CD4-positive, alpha-beta T cell treated with Interleukin-17A for 1 hour (primary cell): ENCODE data around the gene CHPF.

ENCODE experiments used
- DNase-seq: peaks from one replicate; pipeline ENCODE4 v3.0.0-alpha.2; 2020

Gene CHPF

DNA sequence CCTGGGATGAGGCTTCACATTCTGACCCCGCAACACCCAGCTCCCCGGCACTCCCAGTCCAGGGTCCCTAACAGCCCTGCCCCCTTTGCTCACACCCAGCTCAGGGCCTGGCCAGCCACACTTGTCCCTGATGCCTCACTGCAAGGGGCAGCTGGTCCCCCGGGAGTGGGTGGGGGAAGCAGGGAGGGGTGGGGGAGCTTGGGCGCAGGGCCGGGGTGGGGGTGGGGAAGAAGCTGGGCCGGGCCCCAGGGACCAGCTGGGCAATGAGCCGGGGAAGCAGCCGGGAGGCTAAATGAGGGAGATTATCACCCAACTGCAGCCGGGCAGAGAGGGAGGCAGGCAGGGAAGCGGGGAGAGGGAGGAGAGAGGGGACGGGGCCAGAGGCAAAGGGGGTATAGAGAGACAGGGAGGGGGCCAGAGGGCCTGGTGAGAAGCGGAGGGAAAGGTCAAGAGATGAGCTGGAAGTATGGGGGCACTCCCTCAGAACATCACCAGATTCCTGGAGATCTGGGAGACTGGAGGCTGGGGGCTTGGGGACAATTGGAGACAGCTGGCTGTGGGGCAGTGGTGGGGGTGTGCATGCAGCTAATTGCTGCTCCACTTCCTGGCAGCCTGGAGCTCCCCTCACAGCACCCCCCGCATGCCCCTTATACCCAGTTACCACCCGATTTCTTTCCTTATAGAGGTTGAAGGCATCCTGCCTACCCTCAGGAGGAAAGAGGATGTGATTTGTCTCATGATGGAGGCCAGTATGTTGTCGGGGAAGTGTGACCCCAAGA, 31.9 kb downstream of the CHPF start:
- DNase-seq, result no peak

DNA sequence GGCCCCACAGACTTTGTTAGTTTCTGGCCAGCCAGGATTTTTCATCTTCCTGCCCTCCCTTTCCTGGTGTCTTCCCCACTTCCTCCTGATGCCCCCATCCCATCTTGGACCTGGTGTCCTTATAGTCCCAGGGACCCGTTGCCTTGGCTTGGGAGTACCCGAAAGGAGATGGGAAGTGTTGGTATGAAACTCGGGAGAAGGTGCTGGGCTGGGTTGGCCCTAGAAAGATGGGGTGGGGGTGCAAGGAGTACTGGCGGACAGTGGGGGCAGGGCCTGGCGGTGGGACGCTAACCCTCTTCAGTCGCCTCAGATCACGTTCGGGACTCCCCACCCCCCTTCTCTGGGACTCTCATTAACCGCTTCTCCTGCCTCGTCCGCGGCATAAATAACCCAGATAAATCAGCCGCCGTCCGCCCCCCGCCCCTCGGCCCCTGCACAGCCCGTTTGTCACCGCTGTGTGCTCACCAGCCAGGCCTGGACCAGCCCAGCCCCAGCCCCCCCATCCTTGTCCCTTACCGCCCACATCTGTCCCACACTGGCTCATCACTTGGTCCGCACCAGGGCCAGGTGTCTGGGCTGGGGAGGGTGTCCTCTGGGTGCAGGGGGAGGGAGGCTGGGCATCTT, 33.0 kb downstream of the CHPF start:
- DNase-seq, result no peak

DNA sequence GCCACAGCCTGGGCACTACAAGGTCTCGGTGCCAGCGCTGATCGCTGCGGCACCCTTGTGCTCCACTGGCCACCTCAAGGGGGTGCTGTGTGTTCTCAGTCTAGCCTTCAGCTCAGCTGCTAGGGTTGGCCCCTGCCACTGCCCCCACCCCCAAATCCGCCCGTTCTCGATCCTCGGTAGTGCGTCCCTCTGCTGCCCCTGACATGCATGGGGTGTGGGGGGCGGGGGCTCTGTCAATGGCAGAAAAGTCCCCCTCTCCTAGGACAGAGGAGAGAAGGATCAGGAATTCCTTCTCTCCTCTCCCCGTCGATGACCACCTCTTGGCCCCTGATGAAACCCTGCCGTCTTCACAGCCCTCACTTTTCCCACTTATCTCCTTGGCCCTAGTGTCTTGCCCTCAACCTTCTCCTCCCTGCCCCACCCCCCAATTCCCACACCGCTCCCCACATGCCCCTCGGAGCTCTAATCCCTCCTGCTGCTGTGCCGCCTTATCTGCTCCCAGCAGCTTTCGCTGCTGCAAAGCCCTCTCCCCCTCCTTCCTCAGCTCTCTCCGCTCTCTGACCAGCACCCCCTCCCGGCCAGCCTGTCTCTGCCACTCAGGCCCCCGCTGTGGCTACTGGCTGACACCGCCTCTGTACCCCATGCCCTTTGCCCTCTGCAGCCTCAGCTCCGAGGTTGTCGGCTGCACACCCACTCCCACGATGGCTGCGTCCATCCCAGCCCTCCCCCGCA, 33.7 kb downstream of the CHPF start:
- peak; percentile 36 for DNase-seq

DNA sequence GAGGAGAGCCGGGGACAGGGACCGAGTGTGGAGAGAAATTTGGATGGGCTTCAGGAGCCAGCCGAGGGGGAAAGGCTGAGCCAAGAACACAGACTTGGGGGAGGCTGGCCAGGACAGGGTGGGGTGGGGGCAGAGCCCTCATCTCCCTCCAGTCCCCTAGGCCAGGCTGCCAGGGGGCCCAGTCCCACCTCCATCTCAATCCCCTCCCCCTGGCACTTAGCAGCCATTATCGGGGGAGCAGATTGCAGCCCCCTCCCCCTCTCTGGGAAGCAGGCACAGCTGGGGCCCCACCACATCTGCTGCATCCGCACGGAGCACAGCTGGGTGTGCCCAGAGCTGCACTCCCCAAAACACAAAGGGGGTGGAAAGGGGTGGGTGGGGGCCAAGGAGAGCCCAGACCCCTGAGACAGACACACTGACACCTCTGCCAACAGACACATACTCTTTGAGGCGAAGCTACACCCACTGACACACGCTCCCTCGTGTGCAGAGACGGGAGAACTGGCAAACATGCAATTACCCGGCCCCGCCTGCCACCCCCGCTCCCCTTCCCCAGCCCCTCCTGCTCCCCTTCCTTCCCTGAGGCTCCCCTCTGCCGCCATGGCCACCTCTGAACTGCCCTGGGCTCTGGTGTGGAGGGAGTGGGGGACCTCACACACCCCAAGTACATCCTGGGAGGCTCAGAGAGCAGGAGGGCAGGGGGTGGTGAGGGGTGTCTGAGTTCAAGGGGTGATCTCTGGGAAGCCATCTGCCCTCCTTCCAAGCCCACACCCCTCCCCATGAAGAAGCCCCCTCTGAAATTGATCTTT, 34.4 kb downstream of the CHPF start:
- no peak for DNase-seq

DNA sequence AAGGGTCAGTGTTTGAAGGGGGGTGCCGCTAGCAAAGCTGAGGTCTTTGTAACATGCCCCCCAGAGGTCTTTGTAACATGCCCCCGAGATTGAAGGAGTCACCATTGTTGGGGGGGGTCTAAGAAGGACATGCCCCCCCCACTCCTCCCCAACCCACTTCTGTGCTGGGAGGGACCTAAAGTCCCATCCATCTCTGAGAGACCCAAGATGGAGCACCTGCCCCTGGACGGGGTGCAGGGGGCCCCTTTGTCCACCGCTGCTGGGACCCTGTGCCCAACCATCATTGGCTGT, 35.2 kb downstream of the CHPF start:
- no peak for DNase-seq

DNA sequence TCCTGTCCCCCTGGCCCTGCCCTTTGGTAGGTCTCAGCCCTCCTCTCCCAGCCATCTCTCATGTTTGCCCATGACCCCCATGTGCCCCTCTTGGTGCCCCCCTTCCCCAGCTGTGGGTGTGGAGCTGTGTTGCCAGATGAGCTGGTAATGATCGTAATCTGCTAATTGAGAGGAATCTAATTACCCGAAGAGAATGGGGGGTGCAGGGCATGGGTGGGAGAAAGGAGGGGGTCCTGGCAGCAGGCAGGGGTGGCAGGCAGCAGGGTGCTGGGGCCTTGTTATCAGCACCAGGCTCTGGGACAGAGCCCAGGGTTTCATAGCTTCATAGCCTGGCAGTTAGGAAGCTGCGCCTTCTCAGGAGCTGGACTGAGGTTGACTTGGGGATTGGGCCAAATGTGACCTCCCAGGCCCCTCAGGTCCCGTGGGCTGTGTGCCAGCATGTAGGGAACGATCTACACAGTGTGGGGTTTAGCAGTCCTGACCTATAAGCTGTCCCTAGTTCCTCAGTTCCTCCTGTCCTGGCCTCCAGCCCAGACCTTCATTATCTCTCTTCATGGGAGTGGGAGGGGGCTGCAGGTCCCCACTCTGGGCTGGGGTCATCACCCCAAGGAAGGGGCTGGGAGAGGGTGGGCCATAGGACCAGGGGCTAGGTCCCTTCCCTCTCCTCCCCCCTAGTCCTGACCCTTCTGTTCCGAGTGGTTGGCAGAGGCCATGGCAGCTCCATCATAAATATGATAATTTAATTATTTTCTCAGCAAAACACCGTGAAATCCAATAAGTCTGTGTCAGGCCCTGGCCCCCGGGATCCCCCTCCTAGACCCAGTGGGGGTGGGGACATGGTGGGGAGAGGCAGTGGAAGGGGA, 35.8 kb downstream of the CHPF start:
- no peak for DNase-seq

DNA sequence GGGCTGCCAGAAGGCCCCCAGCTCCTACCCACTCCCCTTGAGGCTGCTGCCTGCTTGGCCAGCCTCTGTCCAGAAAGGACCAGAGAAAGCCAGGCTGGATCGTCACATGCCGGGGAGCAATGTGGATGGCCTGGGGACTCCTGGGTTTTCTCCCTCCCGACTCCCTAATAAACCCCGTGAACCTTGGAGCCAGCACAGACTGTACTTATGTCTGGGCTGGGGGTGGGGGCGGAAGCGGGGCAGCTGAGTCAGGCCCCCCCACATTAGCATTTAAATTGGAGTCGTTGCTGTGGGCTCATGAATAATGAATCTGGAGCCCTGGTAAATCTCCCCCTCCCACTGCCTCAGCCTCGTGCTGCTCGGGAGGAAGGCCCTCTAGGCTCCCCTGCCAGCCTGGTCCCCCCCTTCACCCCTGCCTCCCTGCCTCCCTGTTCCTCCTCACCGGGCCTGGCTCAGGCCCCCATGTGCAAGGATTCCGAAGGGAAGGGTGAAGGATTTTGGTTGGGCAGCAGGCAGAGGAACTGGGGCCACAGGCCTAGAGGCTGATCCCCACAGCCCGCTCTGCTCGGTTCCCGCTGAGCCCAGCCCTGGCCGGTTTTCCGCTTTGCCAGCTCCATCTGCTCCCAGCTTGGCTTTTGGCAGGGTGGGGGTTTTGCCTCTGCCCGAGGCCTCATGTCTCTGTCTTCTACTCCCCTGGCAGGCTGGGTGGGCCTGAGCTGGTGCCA, 36.6 kb downstream of the CHPF start:
- no peak for DNase-seq

DNA sequence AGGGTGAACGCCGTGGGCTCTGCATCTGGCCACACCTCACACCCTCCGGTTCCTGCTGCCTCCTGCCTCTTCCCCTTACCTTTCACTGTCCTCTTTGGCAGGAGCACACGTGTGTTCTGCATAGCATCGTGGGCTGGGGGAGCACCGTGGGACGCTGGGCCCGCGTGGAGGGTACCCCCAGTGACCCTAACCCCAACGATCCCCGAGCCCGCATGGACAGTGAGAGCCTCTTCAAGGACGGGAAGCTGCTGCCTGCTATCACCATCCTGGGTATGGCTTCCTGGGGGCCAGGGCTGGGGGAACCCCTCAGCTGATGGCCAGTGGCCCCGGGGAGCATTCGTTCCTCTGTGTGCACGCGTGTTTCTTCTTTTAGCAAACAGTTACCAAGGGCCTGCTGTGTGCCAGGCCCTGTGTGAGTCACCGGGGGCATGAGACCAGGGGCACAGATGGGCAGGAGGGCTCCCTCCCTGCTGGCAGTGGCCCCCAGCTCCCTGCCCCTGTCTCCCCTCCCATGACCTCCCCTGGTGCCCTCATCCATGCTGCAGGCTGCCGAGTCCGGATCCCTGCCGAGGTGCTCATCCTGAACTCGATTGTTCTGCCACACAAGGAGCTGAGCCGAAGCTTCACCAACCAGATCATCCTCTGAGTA, 37.3 kb downstream of the CHPF start:
- DNase-seq, result no peak

DNA sequence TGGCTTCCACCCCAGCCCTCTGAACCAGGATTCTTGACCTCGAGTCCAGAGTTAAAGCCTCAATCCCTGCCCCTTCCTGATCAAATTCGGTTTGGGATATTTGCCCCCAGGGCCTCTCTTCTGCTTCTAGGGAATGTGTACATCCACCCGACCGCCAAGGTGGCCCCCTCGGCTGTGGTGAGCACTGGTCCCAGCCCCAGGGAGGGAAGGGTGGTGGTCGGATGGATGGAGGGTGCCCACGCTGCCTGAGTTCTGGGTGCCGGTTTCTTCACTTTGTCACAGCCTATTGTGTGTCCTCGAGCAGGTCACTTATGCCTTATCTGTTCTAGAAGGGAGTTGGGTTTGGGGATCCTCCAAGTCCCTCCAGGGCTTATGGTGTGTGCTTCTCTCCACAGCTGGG, 38.0 kb downstream of the CHPF start:
- no peak for DNase-seq

DNA sequence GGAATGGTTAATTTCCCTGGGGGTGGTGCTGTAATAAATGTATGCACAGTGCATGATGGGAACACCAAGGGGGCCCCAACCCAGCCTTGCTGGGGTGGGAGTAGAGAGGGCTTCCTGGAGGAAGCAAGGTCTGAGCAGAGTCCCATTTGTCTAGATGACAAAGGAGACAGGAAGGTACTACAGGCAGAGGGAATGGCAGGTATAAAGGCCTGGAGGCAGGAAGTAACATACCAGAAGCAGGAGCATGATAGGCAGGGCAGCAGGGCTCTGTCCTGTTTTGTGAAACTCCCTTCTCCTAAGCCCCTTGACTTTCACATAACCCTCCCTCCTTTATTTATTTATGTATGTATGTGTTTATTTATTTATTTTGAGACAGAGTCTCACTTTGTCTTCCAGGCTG, 41.0 kb downstream of the CHPF start:
- no peak for DNase-seq

DNA sequence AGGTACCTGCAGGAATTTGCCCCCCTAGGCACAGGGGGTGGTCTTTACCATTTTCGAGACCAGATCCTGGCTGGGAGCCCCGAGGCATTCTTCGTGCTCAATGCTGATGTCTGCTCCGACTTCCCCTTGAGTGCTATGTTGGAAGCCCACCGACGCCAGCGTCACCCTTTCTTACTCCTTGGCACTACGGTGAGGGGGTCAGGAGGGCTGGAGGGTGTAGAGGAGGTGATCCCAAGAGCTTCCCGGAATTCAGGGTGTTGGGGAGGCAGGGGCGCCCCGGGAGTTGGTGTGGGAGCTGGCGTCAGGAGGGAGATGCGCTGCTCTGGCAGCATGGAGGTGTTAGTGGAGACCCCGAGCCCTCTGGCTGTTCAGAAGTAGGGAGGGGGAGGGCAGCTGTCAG, 41.8 kb downstream of the CHPF start:
- DNase-seq, result no peak

DNA sequence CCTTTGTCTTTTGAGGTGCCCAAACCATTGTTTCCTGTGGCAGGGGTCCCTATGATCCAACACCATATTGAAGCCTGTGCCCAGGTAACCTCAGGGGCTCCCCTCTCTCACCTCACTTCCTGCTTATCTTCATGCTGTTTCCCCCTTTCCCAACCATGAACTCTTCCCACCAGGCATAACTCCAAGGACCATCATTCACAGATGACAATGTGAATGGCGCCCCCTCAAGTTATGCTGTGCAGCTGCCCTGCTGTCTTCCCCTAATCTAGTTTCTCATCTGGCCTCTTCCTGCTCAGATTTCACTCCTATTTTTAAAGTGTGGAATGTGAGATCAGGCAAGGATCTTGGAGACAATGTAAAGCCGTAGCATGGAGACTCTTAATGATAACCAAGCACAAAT, 43.5 kb downstream of the CHPF start:
- DNase-seq, result no peak

DNA sequence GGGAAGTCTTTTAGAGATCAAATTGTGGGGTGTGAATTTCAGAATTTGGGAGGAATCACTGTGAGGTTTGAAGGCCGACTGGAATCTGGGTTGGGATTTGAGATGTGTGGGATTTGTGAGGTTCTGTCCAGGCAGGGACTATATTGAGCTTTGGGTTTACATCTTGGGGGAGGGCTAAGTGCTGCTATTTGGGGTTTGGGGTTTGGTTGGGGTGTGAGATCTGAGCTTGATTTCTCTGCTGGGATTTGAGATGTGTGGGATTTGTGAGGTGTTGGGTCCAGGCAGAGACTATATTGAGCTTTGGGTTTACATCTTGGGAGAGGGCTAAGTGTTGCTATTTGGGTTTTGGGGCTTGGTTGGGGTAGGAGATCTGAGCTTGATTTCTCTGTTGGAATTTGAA, 44.1 kb downstream of the CHPF start:
- no peak for DNase-seq

DNA sequence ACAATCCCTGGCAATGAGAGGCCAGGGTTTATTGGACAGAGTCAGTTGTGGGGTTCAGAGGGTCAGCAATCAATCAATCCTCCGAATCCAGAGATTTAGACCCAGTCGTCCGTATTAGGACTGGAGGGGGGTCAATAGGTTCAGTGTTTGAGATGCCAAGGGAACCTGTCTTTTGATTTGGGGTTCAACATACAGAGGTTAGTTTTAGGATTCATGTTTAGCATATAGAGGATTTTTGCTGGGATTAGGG, 44.6 kb downstream of the CHPF start:
- no peak for DNase-seq

DNA sequence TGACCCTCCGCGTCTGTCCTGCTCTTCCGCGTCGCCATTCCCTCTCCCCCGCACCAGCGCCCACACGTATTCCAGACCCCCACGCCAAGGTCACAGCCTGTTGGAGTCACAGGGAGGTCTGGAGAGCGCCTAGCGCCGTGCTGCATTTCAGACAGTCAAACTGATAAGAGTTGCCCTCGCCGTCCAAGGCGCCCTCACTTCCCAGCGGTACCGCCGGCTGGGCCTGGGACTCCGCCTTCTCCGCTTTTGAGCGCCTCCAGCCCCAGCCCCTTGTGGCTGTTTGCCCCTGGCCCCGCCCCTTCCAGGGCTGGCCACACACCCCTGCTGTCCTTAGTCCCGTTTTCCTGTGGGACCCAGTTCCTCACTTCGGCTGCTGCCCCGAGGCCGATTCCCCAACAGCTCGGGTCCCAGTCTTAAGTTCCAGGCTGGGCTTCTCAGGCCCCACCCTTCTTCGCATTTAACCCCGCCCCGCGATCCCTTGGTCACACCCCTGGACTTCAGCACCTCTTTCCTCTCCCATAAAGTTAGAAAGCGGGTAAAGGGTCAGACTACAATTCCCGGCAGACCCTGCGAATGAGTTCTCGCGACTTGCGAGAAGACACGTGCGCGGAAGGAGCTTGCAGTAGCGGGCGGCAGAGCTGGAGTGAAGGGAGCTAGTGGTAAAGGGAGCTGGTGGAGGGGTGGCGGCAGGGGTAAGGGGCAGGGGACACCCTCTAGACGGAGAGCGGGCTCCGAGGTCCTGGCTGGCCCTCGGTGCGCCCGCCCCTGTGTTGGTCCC, 45.1 kb downstream of the CHPF start, which contains the start of gene GMPPA:
TSS of gene GMPPA (plus strand) at position 612 of the 778 bp plus-strand sequence. CDS start 1,085 bp downstream, outside the sequence.
- DNase-seq, result peak; percentile 97

DNA sequence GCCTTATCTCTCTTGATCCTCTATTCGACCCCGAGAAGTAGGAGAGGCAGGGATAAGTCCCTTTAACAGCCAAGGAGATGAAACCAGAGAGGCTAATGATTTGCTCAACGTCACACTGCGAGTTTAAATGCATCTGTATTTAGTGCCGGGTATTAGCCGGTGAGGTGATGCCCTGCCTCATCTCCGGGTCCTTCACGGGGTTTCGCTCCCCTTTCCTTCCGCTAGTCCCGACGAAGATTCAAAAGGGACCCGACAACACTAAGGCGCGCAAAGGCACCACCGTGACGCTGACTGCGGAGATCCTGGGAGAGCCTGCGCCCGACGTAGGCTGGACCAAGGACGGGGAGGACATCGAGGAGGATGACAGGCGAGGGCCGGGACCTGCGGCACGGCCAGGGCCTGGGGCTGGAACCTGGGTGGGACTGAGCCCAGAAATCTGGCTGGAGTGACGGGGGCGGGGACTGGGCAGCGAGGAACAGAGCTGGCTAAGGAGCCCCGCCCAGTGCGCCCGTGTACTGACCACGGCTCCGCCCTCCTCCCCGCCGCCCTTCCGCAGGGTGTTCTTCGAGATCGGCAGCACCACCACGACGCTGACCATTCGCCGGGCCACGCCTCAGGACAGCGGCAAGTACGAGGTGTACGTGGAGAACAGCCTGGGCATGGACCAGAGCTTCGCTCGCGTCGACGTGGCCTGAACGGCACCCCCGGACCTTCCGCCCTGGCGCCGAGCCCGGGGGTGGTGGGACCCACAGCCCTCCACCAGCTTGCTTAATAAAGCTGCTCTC, 45.9 kb downstream of the CHPF start:
- peak; percentile 48 for DNase-seq

DNA sequence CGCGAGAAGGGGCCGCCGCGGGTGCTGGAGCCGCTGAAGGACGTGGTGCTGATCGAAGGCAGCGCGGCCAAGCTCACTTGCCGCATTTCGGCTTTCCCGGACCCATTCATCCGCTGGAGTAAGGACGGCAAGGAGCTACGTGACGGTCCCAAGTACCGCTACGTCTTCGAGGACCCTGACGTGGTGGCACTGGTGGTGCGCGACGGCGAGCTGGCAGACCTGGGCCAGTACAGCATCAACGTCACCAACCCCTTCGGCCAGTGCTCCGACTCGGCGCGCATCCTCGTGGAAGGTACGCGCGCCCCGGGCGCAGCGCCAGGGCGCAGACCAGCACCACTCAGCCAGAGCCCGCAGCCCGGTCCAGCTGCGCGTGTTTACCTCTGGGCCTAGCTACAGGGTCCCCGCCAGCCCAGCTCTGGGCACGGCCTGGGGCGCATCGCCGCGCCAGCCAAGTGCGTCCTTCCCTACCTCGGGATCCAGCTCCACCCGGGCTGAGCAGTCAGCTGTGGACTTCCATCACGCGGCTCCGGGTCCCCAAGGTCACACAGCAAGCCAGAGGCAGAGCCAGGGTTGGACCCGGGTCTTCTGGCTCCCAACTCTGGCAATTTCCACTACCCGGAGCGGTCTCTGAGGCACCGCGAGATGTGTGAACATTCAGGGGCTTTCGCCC, 46.6 kb downstream of the CHPF start:
- DNase-seq, result no peak

DNA sequence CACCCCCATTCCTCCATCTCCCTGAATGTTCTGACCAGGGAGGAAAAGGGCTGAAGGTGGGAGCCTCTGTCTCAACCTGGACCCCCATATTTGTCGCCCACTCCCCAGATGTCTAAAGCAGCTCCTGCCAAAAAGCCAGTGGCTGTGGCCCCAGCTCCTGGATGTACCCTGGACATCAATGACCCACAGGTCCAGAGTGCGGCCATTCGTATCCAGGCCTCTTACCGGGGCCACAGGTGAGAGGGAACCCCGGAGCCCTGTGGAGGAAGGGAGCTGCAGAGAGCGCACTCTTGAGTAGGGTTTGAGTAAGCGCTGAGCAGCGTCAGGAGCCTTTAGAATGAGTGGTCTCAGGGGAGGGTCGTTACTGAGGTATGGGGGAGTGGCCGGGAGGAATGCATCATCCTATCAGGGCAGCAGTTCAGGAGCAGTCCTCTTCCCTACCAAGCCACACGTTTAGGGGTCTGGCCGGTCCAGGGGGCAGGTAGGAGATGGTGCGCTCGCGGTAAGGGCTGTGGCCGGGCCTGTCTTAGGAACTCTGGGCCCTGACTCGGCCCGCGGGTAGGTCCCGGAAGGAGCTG, 47.3 kb downstream of the CHPF start:
- no peak for DNase-seq
